ENCODE measurements around the gene RBM26.
A peak's percentile ranks its signal among the peaks of the same experiment; 100 is the strongest.

The RBM26 gene

GRCh38 chr13:79423801-79424642, 18.0 kb upstream of the RBM26 start:
- DNase-seq: no peak

GRCh38 chr13:79423340-79423739, 17.3 kb upstream of the RBM26 start:
- DNase-seq: no peak

GRCh38 chr13:79419365-79419764, 13.3 kb upstream of the RBM26 start:
- DNase-seq: no peak

GRCh38 chr13:79417741-79418140, 11.7 kb upstream of the RBM26 start:
- no peak for DNase-seq

GRCh38 chr13:79413521-79413920, 7.5 kb upstream of the RBM26 start:
- DNase-seq: no peak

DNA sequence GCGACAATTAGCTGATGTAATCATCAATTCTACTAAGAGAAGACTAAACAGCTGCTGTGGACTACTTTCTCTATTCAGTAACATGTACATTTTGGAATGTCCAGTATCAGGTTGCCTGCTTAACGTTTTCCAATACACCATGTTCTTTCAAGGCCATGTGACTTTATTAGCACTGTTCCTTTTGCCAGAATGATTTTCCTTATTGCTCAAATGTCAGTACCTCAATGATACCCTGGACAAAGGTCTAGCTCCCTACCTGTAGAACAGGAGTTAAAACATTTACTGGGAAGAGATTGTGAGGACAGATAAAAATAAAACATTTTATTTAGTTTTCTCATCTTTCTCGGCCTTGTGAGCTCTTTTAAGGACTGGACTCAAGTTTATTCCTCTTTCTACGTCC, 3.8 kb upstream of the RBM26 start:
- no peak for DNase-seq

DNA sequence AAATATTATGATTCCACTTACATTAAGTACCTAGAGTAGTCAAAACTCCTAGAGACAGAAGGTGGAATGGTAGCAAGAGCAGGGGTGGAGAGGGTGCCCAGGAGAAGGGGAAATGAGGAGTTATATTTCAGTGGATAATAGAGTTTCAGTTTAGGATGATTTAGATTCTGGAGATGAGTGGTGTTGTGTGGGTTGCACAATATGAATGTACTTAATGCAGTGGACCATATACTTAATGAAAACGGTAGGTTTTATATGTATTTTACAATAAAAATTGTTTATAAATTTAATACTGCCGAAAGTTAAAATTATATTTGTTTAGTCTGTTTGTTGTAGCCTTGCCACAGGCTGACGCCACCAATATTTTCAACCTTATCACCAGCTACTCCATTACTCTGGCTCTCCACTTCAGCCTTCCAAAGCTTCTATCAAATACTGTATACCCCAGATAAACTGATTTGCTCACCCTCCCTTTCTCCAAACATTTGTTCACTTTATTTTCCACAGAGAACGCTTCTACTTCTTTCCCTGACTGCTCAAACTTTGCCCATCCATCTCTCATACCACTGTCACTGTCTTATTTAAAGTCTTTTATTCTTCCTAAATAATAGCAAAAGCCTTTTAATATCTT, 1.4 kb upstream of the RBM26 start:
- DNase-seq: no peak

GRCh38 chr13:79406597-79406908, 498 bp upstream of the RBM26 start:
- DNase-seq: no peak

- no peak for DNase-seq
Observed at GRCh38 chr13:79405501-79405830, 589 bp downstream of the RBM26 start.

DNA sequence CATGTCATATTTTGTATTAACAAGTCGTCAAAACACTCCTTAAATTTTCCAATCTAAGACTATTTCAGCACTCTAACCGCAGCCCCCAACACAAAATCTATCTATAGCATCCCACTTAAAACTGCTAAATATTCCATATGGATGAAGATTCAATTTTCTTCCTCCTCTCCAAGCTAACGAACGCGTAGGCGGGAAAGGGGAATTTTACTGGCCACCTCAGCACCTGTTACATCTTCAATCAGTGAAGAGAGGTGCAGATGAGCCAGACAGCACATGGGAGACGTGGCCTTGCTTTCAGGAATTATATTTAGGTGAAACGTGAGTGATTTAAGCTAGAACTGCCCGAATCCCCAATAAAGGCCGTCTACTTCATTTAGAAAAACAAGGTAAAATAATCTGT, 1.1 kb downstream of the RBM26 start:
- DNase-seq: no peak

DNA sequence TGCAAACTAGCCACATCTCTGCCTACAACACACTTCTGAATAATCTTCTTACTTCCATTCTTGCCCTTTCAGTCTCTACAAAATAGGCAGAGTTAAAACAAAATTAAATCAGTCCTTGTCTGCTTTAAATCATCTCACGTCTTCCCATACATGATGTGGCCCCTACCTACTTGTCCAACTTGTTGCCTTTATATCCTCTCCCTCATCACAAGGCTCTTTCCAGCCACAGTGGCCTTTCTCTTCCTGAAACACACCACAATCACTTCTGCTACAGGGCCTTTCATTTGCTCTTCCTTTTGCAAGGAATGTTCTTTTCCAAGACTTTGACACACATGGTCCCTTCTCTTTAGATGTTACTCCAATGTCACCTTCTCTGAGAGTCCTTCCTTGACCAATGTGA, 1.7 kb downstream of the RBM26 start:
- no peak for DNase-seq

DNA sequence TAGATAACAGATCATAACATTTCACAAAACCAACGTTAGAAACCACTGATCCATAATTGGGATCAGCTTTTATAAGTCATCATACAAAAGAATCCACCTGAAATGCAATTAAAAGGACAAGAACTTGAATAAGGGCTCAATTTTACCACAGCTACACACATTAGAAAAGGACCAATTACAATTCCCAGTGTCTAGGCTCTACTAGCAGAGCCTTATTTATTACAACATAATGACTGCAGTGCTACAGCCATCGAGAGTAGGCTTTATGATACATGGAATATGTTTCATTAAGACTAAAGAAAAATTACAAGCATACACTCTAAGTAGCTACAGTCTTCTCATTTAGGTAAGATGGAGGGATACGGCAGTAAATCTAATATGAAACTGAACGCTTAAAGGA, 2.9 kb downstream of the RBM26 start:
- DNase-seq: no peak

DNA sequence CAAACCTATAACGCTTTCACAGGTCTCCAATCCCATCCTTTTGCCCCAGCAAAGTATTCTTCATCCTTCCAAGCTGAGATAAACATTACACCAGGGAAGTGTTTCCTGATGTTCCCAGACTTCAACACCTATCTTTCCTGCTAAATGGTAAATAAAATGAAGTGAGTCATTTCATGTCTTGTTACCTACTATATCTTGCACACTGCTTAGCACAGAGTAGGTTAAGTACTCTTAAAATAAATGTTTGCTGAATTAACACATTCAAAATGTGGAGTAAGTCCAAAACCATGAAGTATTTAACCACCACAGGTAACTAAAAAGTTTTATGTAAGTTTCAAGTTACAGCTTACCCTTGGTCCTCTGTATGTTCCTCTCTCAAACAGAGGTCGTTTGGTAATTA, 3.4 kb downstream of the RBM26 start:
- no peak for DNase-seq

DNA sequence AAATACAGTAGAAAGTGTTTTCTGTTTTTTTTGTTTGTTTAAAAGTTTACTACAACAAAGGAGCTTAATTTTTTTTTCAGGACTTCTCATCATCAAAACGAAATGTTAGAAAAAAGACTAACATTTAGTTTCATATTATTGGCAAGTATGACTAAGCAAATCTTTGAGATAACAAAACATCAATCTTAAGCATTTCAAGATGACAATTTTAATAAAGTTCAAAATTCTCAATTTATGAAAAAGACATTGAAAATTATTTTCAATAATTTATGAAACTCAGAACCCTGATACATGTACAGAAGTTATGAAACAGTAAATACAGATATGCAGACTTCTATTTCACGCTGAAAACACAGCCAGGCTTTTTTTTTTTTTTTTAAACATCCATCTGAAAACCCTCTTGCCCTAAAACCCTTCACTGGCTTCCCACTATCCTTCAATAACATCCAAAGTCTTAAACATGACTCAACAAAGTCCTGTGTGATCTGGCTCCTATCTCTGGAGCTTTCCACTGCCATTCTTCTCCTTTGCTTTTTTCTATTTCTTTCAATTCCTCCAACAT, 3.9 kb downstream of the RBM26 start:
- no peak for DNase-seq

DNA sequence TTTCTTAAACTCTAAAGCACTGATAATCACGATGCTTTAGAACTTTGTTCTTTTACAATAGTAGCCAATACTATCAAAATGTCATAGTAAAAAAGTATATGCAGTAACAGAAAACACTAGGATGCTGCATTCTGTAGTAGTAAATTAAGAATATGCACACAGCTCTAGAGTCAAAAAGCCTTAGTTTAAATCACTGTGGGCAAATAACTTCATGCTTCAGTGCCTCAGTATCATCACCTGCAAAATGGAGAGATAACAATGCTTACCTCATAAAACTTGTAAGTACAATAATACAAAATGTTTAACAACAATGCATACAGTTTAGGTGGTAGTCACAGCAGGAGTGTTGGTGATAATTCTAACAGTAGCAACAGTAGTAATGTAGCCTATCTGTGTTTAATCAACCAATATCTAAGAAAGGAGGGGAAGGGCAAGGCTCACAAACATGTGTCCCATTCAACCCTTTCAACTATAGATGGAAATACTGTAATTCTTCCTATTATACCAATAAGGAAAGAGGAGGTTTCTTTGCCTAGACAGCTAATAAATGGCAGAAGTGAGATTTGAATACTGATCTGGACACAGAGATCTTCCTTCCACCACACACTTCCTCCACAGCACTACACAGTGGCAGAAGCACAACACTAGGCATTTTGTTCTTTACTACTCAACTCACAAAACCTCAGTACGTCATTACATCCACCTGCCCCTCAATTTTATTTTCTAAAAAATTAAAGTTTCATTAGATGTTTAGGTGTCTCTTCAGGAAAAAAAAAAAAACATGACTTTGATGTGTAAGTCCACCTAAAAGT, 4.6 kb downstream of the RBM26 start:
- no peak for DNase-seq

DNA sequence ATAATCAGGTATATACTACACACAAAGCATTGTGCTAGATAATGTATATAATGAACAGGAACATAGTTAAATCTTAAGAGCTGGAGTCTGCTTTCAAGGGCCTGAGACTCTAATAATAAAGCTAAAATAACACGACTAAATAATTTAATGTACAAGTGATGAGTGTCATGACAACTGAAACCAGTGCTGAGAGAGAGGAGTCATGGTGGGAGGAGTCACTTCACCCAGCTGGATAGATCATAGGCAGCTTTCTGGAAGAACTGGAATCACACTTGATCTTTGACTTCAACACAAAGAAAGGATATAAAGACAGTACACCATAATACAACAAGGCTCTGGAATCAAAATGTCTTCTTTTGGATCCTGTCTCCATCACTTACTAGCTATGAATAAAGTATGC, 7.1 kb downstream of the RBM26 start:
- DNase-seq: no peak

DNA sequence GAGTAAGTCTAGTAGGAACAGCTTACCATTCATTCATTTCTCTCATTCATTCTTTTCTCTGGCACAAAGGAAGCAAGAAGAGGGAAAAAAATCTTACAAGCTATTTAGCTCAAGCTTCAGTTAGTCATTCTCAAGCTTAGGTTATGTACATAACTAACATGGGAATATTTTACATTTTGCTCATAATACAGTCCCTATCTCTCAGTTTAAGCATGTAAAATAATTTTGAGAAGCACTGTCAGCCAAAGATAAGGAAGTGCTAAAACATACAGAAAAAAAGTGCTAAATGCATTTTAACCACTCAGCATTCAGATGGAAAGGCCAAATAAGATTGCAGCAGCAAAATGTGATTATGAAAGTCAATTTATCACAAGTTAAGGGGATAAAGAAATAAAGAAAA, 7.9 kb downstream of the RBM26 start:
- DNase-seq: no peak

GRCh38 chr13:79395881-79396280, 10.2 kb downstream of the RBM26 start:
- DNase-seq: no peak

GRCh38 chr13:79393564-79394249, 12.3 kb downstream of the RBM26 start:
- peak; percentile 40 for DNase-seq

DNA sequence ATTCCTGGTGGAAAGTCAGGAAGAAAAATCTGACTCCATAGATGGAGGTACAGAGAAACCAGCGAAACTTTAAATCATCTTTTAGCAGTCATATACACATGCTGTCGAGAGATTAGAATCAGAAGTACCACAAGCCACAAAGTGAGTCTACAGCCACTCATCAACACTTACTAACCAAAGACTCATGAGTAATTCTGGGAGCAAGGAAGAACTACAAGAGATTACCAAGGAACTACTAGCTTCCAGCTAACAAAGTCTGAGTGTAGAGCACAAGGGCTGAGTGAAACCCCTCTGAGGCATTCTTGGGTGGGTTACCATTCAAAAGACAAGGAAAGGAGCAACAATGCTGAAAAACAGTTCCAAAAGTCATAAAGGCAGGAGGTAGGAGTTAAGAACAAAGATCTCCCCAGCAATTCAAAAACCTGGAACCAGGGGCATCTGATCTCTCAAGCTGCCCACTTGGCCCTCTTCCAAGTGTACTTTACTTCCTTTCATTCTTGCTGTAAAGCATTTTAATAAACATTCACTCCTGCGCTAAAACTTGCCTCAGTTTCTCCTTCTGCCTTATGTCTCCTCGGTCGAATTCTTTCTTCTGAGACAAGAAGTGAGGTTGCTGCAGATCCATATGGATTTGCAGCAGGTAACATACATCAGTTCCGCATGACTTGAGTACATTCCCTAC, 13.0 kb downstream of the RBM26 start:
- DNase-seq: no peak

DNA sequence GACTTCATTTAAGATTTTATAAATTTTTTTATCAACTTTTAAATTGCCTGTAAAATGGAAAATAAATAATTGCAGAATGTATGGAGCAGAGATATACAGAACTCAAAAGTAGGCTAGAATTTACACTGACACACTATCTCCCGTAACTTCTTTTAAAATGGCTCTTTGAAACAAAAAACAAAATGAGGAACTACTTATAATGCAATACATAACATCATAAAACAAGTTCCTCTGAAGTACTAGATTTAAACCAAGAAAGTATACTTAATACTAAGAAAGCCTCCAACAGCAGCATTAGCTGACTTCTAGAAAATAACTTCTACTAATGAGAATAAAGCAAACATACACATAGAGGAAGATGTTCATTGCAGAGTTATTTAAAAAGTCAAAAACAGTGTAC, 17.0 kb downstream of the RBM26 start:
- no peak for DNase-seq

DNA sequence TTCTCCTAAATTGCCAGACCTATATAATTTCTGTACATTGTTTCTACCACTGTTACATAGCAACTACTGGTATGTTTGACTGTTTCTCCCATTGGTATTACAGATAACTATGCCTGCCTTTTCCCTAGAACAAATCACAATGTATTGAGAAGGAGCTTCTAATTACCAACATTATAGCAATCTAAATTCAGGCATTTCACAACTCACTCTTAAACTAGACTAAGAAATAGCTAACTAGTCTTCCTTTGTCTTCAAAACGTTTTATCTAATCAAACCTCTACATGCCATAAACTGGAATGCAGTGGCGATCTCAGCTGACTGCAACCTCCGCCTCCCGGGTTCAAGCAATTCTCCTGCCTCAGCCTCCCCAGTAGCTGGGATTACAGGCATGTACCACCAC, 18.2 kb downstream of the RBM26 start:
- DNase-seq: no peak

Measured in NCI-H2107 (cell line).